Bronchial epithelial cell (primary cell): ENCODE measurements around the gene FOXB1. TPM values are rescaled to one million over a fixed set of nuclear protein-coding genes. Genes with fewer than 3 reads are reported as not detected.

Experiments
- DNase-seq: peaks from one replicate; pipeline ENCODE4 v3.0.0-alpha.2; 2010; ENCODE audit warnings: low read depth
- FAIRE-seq: peaks from 2 replicates; lab custom pipeline; 2011; peaks lifted over from hg19 to GRCh38; lab: Jason Lieb, UNC
- H3K27me3 ChIP-seq: 2 replicates; pipeline ENCODE4 v1.5.1; 2011; ENCODE audit warnings: low read length; ENCODE audit not compliant: control insufficient read depth, insufficient read depth
- H3K36me3 ChIP-seq: 2 replicates; pipeline ENCODE4 v1.5.1; 2011; ENCODE audit warnings: low read length; ENCODE audit not compliant: control insufficient read depth, insufficient read depth
- H3K4me3 ChIP-seq: 2 replicates; pipeline ENCODE4 v1.5.1; 2011; ENCODE audit warnings: mild to moderate bottlenecking, low read depth, low read length, control low read depth
- CTCF ChIP-seq: IDR thresholded peaks from 2 replicates; pipeline ENCODE4 v1.5.1; 2011; ENCODE audit warnings: mild to moderate bottlenecking, moderate library complexity, low read length, control low read depth, inconsistent platforms; ENCODE audit not compliant: insufficient read depth, severe bottlenecking
- total RNA-seq: library from RNA; depleted of rRNA; stranded (reverse); fragments of >200 nt; gene quantifications from 2 replicates; pipeline ENCODE4 v1.2.1, GENCODE V29; 2014

FOXB1 gene
- total RNA-seq, 1 donor from 2014 or later = not detected

GRCh38 chr15:59993041-59993750 is 10.9 kb upstream of the FOXB1 start:
- TF ChIP-seq CTCF = no peak
- no peak for DNase-seq
- Histone ChIP-seq H3K36me3 (no peaks in the 10 kb centered on the region), H3K4me3 (no peak overlapping the region), H3K27me3 (peaks cover 60% of the 10 kb centered on the region)
- no peak for FAIRE-seq

- Histone ChIP-seq H3K4me3 (no peak overlapping the region), H3K36me3 (no peaks in the 10 kb centered on the region), H3K27me3 (peaks cover 67% of the 10 kb centered on the region)
- DNase-seq = no peak
- no peak for FAIRE-seq
- peak; percentile 5 for TF ChIP-seq CTCF
Measured at GRCh38 chr15:59993950-59994401, 10.1 kb upstream of the FOXB1 start.

- TF ChIP-seq CTCF = no peak
- FAIRE-seq (no peak), DNase-seq (no peak)
- peaks cover 73% of the 10 kb centered on the region for H3K27me3 ChIP-seq
- no peak overlapping the region for H3K4me3 ChIP-seq
- H3K36me3 ChIP-seq = no peaks in the 10 kb centered on the region
Measured at GRCh38 chr15:59994526-59994887, 9.6 kb upstream of the FOXB1 start.

- TF ChIP-seq CTCF = no peak
- no peaks in the 10 kb centered on the region for H3K36me3 ChIP-seq
- peaks cover 78% of the 10 kb centered on the region for H3K27me3 ChIP-seq
- DNase-seq (no peak), FAIRE-seq (no peak)
- H3K4me3 ChIP-seq = no peak overlapping the region
Measured at GRCh38 chr15:59994888-59995557, 9.1 kb upstream of the FOXB1 start.

GRCh38 chr15:59995568-59996297 is 8.4 kb upstream of the FOXB1 start:
- FAIRE-seq (no peak), DNase-seq (no peak)
- no peak overlapping the region for H3K4me3 ChIP-seq
- no peak for TF ChIP-seq CTCF
- peaks cover 80% of the 10 kb centered on the region for H3K27me3 ChIP-seq
- H3K36me3 ChIP-seq = no peaks in the 10 kb centered on the region
